Subcutaneous preadipocyte (primary cell): ENCODE data around the gene TEX261. TPM values are rescaled to one million over a fixed set of nuclear protein-coding genes. Genes with fewer than 3 reads are reported as not detected.

Source experiments
- small RNA-seq: library from RNA; depleted of rRNA; stranded (forward); fragments of <200 nt; gene quantifications from one replicate; pipeline ENCODE3, GENCODE V24; 2012
- total RNA-seq: library from RNA; depleted of rRNA; stranded (reverse); fragments of >200 nt; gene quantifications from 2 replicates; pipeline ENCODE4 v1.2.3, GENCODE V29; 2012

TEX261 gene
- 25.7 and 25.8 TPM in 2 replicates for total RNA-seq

DNA sequence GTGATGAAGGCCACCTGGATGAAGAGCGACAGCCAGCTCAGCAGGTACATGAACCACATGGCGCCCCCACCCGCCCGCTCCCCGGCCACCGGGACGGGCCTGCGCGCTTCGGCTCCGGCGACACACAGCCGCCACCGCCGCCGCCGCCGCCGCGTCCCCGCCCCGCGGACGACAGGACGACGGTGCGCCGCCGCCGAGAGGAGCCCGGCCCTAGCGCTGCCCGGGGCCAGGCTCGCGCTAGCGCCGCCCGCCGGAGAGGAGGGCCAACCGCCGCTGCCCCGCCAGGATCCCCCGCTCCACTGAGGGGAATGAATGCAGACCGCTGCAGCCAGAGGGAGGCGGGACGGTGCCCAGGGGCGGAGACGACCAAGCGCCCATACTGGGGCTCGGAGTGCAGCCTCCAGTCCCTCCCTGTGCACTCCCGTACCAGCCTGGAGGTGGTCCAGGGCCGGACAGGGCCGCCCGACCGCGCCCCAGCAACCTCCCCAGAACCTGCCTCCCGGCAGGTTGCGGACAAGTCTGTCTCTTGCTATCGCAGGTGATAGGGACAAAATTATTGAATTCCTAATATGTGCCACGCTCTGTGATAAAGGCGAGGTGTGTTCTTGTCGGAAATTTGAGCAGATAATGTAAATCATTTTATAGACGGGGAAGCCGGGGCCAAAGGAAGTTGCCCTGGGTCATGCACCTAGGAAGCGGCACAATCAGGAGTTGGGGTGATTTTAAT is at the start of gene TEX261:
Gene TEX261, minus strand, starts transcription at position 175 of the 727 bp plus-strand sequence. Its CDS starts 116 bp downstream, at position 59.

DNA sequence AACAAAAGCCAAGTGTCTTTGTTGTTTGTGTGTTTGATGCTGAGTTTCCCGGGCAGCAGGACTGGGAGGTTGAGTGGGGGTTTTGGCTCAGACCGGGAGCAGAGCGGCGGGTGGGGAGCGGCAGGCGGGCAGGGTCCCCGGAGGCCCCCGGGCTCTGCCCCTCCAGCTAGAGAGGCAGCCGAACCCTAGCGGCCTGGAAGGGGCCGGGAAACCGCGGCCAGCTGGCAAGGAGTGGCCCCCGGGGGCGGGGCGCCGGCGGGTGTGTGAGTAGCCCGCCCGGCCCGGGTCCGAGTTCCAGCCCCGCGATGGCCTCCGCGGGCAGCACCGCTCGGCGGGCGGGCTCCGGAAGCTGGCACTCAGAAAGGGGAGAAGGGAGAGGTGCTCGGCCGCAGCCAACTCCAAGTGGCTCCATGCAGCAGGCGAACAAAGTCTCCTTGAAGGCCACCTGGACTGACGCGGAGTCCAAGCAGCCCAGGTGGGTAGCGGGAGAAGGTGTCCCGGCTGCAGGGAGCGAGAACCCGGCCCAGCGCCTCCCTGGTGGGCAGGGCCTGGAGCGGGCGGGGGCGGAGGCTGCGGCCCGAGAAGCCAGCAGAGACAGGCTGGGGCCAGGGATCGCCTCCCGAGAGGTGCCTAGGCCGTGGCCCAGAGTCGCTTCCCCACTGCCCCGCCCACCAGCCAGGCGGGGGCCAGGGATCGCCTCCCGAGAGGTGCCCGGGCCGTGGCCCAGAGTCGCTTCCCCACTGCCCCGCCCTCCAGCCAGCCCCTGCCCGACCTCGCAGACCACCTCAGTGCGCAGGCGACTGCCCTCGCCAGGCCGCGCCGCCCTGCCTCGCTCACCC is 16.1 kb downstream of the TEX261 start, which contains the start of gene ANKRD53:
Gene ANKRD53, plus strand, starts transcription at position 290 of the 839 bp plus-strand sequence. Its CDS starts 16 bp downstream, at position 306.

Small RNAs within 50 kb of the gene (small RNA-seq; reads per million reads assigned to genes)
- gene RN7SL160P = not detected

Other genes starting within 250 kb of the TEX261 start
- gene ADD2, start 226.7 kb downstream of the TEX261 start, total RNA-seq = under 0.01 and 0.20 TPM in 2 replicates
- not detected in 2 replicates for gene FIGLA, start 204.2 kb downstream of the TEX261 start, total RNA-seq
- not detected in 2 replicates for gene CLEC4F, start 174.3 kb downstream of the TEX261 start, total RNA-seq
- gene CD207, start 159.1 kb downstream of the TEX261 start, total RNA-seq = not detected in 2 replicates
- gene VAX2, start 94.3 kb downstream of the TEX261 start, total RNA-seq = 2.2 and 2.5 TPM in 2 replicates
- gene ATP6V1B1, start 59.0 kb downstream of the TEX261 start, total RNA-seq = 0.59 and 1.8 TPM in 2 replicates
- gene ANKRD53, start 16.2 kb downstream of the TEX261 start, total RNA-seq = 0.39 and 1.8 TPM in 2 replicates
- 25.2 and 34.9 TPM in 2 replicates for gene NAGK, start 73.8 kb upstream of the TEX261 start, total RNA-seq
- 18.6 and 19.1 TPM in 2 replicates for gene MCEE, start 135.4 kb upstream of the TEX261 start, total RNA-seq
- 16.2 and 16.4 TPM in 2 replicates for gene MPHOSPH10, start 135.8 kb upstream of the TEX261 start, total RNA-seq
- gene PAIP2B, start 232.2 kb upstream of the TEX261 start, total RNA-seq = 0.20 and 0.37 TPM in 2 replicates